Measurements from ENCODE around the gene MYCBPAP.

Gene MYCBPAP

GRCh38 chr17:50554201-50554600, 46.0 kb downstream of the MYCBPAP start:
- DNase-seq, result no peak

- DNase-seq, result no peak
Measured at GRCh38 chr17:50556803-50557202, 48.6 kb downstream of the MYCBPAP start.

- peak; percentile 65 for DNase-seq
Measured at GRCh38 chr17:50557630-50558029, 49.4 kb downstream of the MYCBPAP start.

- DNase-seq, result peak; percentile 65
Measured at GRCh38 chr17:50558091-50558490, 49.9 kb downstream of the MYCBPAP start.

- DNase-seq, result no peak
Measured at GRCh38 chr17:50558581-50558940, 50.3 kb downstream of the MYCBPAP start.

- DNase-seq, result no peak
Measured at GRCh38 chr17:50558941-50559614, 50.8 kb downstream of the MYCBPAP start.

GRCh38 chr17:50559674-50560184, 51.5 kb downstream of the MYCBPAP start:
- DNase-seq, result no peak

GRCh38 chr17:50560185-50560824, 52.1 kb downstream of the MYCBPAP start, which contains the start of gene CACNA1G:
Gene CACNA1G, plus strand, starts transcription at chr17:50560715. Its CDS starts 745 bp downstream, at chr17:50561460.
- DNase-seq, result peak; percentile 80

- no peak for DNase-seq
Measured at GRCh38 chr17:50560931-50561745, 52.9 kb downstream of the MYCBPAP start.

GRCh38 chr17:50561746-50562141, 53.5 kb downstream of the MYCBPAP start:
- no peak for DNase-seq

GRCh38 chr17:50562242-50563091, 54.2 kb downstream of the MYCBPAP start:
- DNase-seq, result no peak

GRCh38 chr17:50563092-50563511, 54.9 kb downstream of the MYCBPAP start:
- no peak for DNase-seq

GRCh38 chr17:50564916-50565315, 56.7 kb downstream of the MYCBPAP start:
- no peak for DNase-seq

GRCh38 chr17:50565402-50566350, 57.4 kb downstream of the MYCBPAP start:
- DNase-seq, result peak; percentile 62

GRCh38 chr17:50566886-50567285, 58.6 kb downstream of the MYCBPAP start:
- DNase-seq, result no peak

GRCh38 chr17:50568659-50569058, 60.4 kb downstream of the MYCBPAP start:
- no peak for DNase-seq

- no peak for DNase-seq
Measured at GRCh38 chr17:50569592-50569991, 61.4 kb downstream of the MYCBPAP start.

- no peak for DNase-seq
Measured at GRCh38 chr17:50570032-50570431, 61.8 kb downstream of the MYCBPAP start.

- DNase-seq, result peak; percentile 13
Measured at GRCh38 chr17:50570528-50570927, 62.3 kb downstream of the MYCBPAP start.

- no peak for DNase-seq
Measured at GRCh38 chr17:50571681-50572080, 63.4 kb downstream of the MYCBPAP start.

- no peak for DNase-seq
Measured at GRCh38 chr17:50572541-50572940, 64.3 kb downstream of the MYCBPAP start.

All from NCI-H2171 treated with DMSO at 0.1 percent for 48 hours (cell line).